Eye (tissue), 1 donor: ENCODE data around the gene PLEKHN1.

ENCODE experiments used
- DNase-seq: peaks from one replicate; pipeline ENCODE4 v3.0.0-alpha.2; 2015

Gene PLEKHN1

GRCh38 chr1:962381-963300 is 3.6 kb upstream of the PLEKHN1 start:
- no peak for DNase-seq

- DNase-seq, result no peak
Observed at GRCh38 chr1:963301-963651, 3.0 kb upstream of the PLEKHN1 start.

GRCh38 chr1:963746-964525 is 2.3 kb upstream of the PLEKHN1 start:
- no peak for DNase-seq

- no peak for DNase-seq
Observed at GRCh38 chr1:964691-965525, 1.4 kb upstream of the PLEKHN1 start.

- no peak for DNase-seq
Observed at GRCh38 chr1:965526-966134, 652 bp upstream of the PLEKHN1 start.

- DNase-seq, result peak; percentile 60
Observed at GRCh38 chr1:966704-967300, 520 bp downstream of the PLEKHN1 start.

GRCh38 chr1:967466-968343 is 1.4 kb downstream of the PLEKHN1 start:
- DNase-seq, result no peak

GRCh38 chr1:969260-969855 is 3.1 kb downstream of the PLEKHN1 start:
- no peak for DNase-seq

- no peak for DNase-seq
Observed at GRCh38 chr1:970242-970972, 4.1 kb downstream of the PLEKHN1 start.

- no peak for DNase-seq
Observed at GRCh38 chr1:970973-971730, 4.9 kb downstream of the PLEKHN1 start.

- no peak for DNase-seq
Observed at GRCh38 chr1:971751-972506, 5.6 kb downstream of the PLEKHN1 start.

GRCh38 chr1:972726-973458 is 6.6 kb downstream of the PLEKHN1 start:
- DNase-seq, result no peak

GRCh38 chr1:973459-974292 is 7.4 kb downstream of the PLEKHN1 start:
- no peak for DNase-seq

- no peak for DNase-seq
Observed at GRCh38 chr1:974293-974640, 8.0 kb downstream of the PLEKHN1 start.

- DNase-seq, result no peak
Observed at GRCh38 chr1:974687-975328, 8.5 kb downstream of the PLEKHN1 start.

GRCh38 chr1:975365-975764 is 9.1 kb downstream of the PLEKHN1 start:
- no peak for DNase-seq
